GM20000 (cell line): ENCODE data around the gene OS9.
A peak's percentile ranks its signal among the peaks of the same experiment; 100 is the strongest.

Experiments
- DNase-seq: peaks from one replicate; pipeline ENCODE4 v3.0.0; 2012; ENCODE audit warnings: low spot score
- TF ChIP-seq, protein P1 (sequence below): IDR thresholded peaks from 2 replicates; pipeline ENCODE4 v1.5.1; 2012; ENCODE audit warnings: mild to moderate bottlenecking, control low read depth; ENCODE audit errors: extremely low read depth, missing control alignments

OS9 gene

GRCh38 chr12:57738661-57739237 is 44.8 kb downstream of the OS9 start, which contains the start of gene AGAP2:
Gene AGAP2, minus strand, starts transcription at chr12:57738742. Its CDS starts 496 bp downstream, at chr12:57738246.
- DNase-seq = no peak
- TF ChIP-seq, protein P1, sequence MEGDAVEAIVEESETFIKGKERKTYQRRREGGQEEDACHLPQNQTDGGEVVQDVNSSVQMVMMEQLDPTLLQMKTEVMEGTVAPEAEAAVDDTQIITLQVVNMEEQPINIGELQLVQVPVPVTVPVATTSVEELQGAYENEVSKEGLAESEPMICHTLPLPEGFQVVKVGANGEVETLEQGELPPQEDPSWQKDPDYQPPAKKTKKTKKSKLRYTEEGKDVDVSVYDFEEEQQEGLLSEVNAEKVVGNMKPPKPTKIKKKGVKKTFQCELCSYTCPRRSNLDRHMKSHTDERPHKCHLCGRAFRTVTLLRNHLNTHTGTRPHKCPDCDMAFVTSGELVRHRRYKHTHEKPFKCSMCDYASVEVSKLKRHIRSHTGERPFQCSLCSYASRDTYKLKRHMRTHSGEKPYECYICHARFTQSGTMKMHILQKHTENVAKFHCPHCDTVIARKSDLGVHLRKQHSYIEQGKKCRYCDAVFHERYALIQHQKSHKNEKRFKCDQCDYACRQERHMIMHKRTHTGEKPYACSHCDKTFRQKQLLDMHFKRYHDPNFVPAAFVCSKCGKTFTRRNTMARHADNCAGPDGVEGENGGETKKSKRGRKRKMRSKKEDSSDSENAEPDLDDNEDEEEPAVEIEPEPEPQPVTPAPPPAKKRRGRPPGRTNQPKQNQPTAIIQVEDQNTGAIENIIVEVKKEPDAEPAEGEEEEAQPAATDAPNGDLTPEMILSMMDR = no peak

DNA sequence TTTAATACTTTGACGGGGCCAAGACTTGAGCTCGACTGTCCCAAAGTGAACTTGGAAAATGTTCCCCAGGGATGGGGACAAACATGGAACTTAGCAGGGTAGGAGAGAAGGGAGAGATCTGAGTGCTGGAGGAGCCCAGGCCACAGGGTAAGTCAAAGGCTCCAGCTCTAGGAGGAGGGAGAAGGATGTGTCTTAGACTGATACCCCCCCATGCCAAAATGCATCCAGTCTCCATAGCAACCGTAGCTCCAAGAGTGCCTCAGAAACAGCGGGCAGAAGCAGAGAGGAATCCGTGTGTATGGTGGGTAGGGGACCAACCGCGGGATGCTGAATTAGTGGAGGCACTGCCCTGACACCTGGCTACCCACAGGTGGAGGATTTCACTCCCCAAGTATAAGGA is 45.5 kb downstream of the OS9 start:
- TF ChIP-seq, protein P1 = no peak

DNA sequence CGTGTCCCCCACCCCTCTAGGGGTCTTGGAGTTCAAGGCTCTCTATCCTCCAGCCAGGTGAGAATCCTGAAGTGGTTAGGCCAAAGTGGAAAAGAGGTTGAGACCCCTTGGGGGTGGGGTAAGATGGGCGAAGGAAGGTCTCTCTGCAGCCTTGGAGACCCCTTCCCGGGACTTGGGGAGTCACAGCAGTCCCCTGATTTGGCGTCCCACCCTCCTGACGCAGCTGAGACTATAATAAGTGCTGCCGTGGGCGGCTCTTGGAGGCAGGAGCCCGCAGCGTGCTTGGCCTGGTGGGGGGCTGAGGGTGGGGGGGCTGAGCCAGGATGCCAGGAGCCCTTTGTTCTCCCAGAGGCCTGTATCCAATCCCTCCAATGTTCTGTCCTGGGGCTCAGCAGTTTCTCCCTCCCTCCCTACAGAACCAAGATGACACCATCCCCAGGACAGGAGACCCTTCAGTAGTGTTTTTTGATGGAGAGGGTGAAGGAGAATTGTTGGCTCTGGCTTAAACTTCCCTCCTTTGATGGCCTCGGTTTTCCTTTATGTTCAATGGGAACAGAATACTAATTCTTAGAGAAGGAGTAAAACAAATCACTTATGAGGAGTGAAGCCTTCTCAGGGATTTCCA is 46.1 kb downstream of the OS9 start:
- DNase-seq = no peak
- TF ChIP-seq, protein P1 = no peak

More for the DNA sequence above, 45.5 kb downstream of the OS9 start:
- DNase-seq = no peak

- TF ChIP-seq, protein P1 = no peak
- DNase-seq = peak; percentile 83
These were observed 46.9 kb downstream of the OS9 start for GRCh38 chr12:57740656-57741412.

DNA sequence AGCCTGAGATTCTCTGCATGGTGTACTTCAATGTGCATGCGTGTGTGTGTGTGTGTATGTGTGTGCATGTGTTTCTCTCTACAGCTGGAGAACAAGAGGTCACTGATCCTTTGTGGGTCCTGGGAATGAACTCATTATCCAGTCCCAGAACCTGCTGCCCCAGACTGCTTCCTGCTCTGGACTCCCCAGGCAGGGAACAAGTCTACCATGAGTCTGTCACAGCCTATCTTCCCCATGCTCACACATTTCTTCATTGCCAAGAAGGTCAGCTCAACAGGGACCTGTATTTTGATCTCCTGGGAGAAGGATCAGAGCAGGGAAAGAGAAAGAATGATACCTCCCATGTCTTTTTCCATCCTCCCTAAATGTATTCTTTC is 47.5 kb downstream of the OS9 start:
- TF ChIP-seq, protein P1 = no peak
- no peak for DNase-seq

DNA sequence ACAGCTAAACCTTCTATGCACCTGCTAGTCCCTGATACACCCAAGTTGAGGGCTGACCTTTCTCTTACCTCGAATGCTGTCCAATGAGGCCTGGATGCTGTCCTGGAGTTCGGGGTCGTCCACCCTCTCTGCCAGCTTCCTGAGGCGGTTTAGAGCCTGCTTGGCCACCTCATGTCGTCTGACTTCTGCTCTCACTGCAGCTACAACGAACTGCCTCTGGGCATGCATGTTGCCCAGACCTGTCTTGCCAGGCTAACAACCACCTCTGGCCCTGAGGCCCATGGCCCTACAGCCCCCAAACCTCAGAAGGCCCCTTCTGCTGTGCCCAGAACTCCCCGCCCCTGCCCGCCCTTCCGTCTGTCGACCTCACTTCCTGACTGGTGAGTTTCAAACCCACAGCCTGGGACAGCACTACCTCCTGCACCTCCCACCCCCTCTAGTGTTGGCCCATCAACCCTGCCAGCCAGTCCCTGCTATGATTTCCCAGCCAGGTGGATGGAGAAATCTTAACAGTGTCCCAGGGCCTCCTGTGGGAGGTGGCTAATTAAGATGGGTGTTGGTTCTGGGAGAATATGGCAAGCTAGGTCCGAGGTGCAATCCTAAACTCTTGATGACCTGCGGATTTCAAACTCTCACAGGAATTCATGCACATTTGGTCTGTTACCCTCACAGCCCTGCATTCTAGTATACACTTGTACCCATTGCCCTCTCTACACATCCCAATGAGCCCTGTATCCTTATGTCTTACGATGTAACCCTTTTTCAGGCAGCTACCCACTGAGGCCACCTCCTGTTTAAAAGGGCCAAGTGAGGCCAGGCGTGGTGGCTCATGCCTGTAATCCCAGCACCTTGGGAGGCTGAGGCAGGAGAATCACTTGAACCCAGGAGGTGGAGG is 48.2 kb downstream of the OS9 start:
- TF ChIP-seq, protein P1 = peak; percentile 30

DNA sequence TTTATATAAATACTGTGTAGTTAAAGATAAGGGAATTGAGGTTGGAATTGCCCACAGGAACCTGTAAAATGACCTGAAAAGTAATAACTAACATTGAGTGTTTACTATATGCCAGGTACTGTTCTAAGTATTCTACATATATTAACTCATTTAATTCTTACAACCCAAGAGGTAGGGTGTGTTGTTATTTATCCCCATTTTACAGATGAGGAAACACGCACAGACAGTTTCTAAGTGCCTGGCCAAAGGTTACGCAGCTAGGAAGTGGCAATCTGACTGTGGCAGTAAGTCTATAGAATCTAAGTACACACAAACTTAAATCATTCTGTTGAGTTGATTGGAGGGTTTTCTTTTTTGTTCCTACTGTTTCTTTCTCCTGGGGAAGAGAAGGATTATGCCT is 49.8 kb downstream of the OS9 start:
- TF ChIP-seq, protein P1 = no peak

More for the DNA sequence above, 48.2 kb downstream of the OS9 start:
- DNase-seq = peak; percentile 84

More for the DNA sequence above, 49.8 kb downstream of the OS9 start:
- no peak for DNase-seq
